CD4-positive, alpha-beta T cell treated with Interleukin-12 subunit alpha and Interleukin-12 subunit beta, for 1 hour (primary cell): ENCODE results near the gene TMEM47.

Source experiments
- DNase-seq: peaks from one replicate; pipeline ENCODE4 v3.0.0-alpha.2; 2020

TMEM47 gene

DNA sequence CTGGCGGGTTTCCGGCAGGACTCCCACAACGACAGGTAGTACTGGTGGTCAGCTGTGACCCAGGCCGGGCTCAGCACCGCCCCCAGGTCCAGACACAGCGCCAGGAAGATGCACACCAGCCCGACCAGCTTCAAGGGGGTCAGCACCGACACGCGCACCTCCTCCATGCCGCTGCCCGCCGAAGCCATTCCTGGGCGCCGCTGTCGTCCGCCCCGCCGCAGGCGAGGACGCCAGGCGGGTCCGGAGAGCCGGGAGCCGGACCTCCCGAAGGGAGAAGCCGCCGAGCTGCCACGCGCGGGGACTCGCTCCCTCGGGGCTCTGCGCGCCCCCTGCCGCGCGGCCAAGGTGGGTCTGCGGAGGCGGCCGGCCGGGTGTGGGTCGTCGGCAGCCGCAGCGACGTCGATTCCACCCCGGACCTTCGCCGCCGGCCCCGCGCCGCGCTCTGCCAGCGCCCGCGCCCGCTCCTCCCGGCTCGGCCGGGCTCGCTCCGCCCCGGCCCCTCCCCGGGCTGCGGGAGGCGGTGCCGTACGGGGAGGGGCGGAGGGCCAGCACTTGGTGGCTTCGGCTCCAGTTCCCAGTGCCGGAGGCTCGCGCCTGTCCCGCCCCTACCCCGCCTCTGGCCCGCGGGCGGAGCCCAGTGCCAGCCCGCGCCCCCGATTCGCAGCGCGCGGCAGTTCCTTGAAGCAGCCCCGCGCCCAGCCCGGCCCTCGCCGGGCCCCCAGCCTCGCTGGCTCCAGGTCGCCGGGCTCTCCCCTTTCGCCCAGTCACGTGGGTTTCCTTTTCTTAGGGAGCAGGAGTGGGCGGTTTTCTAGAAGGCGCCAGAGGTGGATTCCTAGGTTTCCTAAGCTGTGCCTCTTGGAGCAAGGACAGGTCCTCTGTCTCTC, at the start of gene TMEM47:
TMEM47 (minus strand) TSS at position 444 of the 884 bp plus-strand sequence; CDS start at position 188, 256 bp downstream.
- DNase-seq, result no peak

DNA sequence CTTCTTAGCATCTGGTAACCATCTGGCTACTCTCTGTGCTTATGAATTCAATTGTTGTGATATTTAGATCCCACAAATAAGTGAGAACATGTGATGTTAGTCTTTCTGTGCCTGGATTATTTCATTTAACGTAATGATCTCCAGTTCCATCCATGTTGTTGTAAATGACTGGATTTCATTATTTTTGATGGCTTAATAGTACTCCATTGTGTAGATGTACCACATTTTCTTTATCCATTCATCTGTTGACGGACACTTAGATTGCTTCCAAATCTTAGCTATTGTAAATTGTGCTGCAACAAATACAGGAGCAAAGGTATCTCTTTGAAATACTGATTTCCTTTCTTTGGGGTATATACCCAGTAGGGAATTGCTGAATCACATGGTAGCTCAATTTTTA, 30.0 kb upstream of the TMEM47 start:
- no peak for DNase-seq

DNA sequence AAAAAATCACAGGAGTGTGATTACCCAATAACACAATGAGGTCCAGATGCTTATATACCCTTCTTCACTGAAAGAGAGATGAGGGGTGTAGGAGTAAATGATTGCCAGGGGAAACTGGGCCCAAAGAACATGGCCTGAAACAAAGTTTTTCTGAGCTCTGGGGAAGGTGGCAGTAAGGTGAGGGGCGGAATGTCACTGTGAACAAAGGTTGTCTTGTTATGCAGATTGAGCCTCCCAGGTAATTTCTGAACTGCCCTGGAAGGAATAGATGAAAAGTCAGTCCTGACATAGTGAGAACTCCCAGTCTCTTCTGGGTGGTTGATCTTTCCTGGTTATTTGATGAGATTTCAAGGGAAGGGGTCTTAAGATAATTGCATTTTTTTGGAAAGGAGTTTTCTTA, 2.5 kb upstream of the TMEM47 start:
- no peak for DNase-seq

DNA sequence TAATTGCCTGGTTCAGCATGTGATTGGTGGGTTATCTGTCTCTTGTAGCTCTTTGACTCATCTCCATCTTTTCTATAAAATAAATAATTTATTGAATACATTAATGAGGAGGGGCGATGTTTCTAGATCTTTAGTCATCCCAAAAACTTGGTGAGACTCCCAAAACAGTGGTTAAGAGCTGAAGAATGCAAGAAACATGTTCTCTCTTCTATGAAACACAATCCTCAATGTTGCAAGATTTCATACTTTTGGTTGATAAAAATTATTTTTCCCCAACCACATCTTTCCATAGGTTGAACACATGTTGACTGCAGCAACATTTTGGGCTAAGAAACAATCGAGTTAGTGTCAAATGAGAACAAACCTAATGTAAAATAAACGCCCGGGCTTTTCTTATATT, 1.2 kb upstream of the TMEM47 start:
- DNase-seq, result no peak

DNA sequence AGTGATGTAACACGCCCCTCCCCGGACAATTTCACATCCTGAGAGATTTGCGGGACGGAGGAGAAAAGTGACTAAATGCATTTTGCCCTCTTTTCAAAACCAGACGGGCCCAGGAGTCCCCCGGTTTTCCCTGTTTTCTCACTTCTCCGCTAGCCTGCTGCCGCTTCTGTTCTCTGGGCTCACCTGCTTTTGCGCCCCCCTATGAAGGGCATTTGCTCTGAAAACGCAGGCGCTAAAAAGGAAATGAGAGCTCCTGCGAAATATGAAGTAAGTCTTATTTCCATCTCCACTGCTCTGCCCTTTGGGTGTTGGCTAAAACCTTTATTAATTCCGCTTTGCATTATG, 613 bp upstream of the TMEM47 start:
- DNase-seq, result no peak

DNA sequence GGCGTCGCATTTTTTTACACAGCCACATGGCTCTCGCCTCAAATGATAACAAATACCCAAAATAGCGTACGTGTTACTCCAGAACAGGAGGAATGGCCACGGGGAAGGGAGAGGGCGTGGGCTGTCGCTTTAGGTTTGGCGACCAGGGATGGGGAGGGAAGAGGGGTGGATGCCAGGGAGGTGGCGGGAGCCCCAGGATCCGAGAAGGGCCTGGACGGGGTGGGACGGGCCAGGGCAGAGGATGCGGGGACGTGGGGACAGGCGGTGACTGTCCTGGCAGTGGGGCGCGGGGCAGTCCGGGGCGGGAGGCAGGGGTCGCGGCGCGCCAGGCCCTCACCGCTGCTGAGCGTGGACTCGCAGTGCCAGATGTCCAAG, 631 bp downstream of the TMEM47 start:
- no peak for DNase-seq

DNA sequence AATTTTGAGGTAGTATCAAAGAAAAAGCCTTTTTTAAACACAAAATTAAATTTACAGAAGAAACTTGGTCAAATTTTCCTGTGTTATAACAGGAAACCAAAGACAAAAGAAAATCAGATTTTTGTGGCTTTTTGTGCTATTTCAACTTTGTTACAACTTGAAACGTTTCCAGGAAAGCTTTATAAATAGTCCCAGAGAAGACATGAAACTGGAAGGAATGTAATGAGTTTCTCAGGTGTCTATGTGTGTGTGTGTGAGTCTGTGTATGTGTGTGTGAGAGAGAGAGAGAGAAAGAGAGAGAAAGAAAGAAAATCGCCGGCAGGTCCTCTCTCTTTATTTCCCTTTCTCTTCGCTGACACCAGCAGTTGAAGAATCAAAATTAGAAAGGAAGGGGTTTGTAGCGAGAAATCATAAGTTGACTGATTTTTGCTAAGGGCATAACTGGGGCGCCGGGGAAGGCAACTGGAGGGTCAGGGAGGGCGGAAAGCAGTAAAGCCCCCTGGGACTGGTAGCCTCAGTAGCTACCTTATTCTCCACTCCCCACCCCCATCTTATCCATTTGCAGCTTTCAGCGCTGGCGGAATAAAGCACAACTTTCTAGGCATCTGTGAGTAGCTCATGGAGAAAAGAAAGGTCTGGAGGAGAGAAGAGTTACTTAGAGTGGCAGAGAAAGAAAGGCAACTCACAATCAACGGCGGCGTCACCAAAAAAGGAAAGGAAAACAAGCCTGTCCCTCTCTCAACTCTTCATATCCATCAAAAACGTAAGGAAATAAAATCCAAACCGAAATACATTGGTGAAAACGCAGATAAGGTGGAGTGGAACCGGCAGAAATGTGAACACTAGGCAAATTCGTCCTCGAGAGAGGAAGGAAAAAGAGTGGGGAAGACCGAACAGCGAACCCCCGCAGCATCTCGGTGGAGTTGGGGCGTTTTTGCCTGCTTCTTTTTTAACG, 1.3 kb downstream of the TMEM47 start:
- DNase-seq, result no peak

DNA sequence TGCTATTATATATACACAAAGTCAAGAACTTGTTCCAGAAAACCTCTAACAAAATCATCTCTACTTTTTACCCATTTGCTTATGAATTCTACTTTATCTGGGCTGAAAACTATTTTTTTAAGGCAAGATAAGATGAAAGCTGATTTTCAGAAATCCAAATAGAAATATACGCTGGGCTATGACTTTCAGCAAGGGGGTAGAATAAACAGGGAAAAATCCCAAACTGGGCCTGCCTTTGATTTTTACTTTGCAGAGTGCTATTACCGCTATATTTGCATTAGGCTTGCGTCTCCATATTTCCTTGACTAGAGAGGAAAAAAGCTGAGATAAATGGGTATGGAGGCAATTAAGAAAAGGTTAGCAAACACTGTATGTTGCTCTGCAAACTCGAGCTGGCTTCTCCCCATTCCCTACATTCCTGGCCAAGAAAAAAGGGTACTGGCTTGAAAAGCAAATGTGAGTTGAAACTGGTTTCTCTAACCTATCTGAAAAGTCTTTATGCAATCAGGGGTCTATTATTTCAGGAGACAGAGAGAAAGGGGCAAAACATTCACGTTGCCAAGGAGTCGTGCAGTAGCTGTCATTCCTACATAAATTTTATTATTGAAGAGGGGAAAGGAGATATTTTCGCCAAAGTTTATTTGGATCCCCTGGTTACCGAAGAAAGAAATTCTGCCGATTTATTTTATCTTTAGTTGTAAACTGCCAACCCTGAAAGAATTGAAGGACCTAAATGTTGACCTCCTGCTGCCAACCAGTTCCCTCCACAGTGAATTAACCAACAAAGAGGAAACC, 2.2 kb downstream of the TMEM47 start:
- no peak for DNase-seq

DNA sequence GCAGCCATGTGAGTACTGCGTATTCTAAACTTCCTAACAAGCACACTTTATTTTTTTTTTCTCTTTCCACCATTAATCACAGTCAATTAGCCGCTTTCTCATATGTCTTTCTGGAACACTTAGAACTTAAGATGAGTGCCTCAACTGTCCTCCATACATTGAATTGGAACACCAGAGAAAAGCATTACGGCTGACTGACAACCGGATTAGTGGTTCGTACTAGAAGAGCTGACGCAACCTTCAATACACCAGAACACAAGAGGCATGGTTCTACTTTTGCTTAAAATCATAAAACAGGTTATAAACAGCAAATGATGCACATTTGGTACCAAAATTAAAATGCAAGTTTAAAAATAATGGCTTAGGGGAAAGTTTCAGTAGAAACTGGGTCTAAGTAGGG, 3.3 kb downstream of the TMEM47 start:
- no peak for DNase-seq

DNA sequence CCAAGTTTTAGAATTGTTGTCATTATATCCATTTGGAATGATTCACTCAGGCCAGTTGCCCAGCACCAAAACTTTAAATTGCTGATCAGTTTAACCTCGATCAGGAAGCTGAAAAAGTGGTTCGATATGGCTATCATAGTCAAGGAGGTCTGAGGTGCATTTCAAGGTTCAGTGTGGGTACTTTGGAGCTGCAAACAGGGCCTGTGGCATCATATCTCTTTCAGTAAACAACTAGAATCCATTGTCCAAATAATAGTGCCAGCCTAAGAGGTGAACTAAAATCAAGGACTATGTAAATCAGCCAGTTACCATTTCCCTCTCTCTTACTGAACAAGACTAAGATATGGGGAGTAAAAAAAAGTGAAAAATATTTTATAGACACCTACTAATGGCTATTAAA, 14.2 kb downstream of the TMEM47 start:
- DNase-seq, result no peak

DNA sequence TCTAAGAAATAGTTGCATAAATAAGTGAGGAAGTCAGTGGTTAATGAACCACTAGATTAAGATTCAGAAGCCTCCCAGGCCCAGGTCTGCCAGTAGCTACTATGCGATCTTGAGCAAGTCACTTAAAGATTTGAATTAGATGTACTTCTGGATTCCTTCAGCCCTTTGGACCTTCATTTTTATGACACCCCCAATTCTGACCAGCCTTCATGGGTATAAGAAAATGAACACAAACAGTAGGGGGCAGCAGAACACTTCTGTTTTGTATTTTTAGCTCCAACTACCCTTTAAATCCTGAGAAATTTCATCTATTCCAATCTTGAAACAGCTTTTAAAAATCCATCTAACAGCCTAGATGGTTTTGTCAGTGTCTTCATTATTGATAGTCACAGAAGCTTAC, 19.0 kb downstream of the TMEM47 start:
- DNase-seq, result no peak

DNA sequence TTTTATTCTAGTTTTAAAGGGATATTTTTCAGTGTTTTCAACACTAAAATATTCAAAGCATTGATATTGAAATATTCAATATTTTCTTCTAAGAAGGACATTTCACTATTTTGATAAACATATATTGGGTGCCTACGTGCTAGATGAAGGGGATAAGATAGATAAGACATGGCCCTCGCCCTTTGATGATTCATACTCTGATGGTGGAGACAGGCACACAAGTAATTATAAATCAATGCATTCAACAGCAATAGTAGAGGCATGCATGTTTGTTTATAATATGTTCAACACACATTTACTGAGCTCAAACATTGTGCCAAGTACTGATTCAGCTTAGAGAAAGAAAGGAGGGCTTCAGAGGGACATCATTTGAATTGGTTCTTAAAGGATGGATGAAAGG, 22.7 kb downstream of the TMEM47 start:
- no peak for DNase-seq

DNA sequence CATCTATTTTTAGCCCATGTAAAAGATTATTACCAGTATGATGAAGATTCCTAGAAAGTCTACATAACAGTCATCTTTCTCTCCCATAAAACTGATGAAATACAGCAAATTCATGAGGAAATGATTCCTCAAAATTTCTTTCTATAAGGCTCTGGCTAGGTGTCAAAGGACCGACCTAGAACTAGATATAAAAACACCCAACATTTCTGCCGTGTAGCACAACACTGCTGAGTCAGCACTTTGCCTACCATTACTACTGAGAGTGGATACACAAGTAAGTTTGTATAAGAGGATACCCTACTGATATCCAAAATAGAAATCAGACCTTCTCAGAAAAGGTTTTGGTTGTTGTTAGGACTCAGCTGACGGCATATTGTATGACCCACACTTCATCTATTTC, 24.7 kb downstream of the TMEM47 start:
- DNase-seq, result no peak

DNA sequence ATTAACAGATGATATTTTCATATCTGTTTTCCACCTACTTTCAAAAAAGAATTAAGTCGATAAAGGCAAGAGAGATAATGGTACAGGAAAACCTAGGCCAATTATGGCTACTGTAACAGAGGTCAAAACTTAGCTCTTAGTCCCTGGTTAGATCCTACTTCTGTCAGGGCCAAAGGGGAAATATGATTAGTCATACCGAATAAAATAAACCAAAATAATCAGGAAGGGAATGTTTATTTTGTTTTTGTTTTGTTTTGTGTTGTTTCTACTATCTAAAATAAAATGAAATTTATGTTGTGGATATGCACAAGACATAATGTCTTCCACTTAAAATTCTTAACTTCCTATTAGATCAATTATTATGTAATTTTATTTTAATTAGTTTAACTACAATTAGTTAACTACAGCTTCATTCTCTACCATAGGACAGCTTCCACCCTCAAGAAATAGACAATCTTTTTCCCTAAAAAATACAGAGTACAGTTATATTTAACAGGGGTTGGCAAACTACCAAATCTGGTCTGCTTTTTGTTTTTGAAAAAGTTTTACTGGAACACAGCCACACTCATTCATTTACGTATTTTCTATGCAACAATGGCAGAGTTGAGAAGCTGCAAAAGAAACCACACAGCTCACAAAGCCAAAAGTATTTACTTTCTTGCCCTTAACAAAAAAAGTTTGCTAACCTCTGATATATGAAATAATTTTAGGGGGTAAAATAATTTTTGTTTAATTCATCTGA, 25.4 kb downstream of the TMEM47 start:
- DNase-seq, result no peak

DNA sequence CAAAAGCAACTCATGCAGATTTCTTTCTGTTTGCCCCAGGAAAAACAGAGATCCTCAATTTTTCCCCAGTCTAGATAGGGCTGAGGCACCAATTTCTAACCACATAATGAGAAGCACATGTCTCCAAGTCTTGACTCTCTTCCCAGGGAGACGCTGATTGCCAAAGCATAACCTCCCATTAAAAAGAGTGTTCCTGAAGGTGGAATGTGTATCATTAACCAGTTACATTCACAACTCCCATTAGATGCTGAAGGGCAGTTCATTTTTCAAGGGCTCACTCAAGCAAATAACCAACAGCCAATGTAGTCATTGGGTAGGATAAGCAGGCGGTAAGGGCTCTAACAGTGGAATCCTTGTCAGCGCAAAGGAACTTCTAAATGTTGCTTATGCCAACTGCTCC, 27.5 kb downstream of the TMEM47 start:
- DNase-seq, result no peak

DNA sequence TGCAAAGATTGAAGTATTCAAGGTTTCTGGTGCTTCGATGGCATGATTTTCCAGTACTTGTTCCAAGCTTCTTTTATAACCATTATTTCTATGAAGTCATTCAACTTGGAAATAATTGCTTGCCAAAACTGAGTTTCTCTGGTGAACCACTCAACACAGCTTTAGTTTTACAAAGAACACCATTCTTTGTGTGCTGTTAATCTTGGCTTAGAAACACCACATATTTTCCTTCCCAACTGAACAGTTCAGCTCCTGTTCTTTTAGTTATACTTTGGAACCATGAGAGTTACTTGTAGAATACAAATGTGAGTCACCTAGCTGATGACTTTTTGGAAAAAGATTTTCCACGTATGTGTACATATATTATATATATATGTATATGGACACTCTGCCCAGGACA, 32.7 kb downstream of the TMEM47 start:
- no peak for DNase-seq

DNA sequence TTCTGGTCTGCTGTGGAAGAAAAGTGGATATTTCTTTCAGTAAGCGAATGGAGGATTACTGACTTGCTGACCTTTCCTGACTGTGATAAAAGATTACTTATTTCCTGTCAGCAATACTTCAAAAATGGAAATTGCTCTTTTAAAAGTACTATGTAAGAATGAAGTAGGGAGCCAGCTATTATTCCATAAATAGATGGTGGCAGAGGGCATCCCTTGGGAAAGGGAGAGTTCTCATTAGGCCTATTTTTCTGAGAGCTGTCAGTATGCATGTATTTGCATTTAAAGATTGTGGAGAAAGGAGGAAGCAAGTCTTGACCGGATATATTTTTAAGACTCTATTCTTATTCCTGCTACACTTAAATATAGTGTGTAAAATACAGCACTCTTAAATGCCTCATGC, 37.2 kb downstream of the TMEM47 start:
- DNase-seq, result no peak

DNA sequence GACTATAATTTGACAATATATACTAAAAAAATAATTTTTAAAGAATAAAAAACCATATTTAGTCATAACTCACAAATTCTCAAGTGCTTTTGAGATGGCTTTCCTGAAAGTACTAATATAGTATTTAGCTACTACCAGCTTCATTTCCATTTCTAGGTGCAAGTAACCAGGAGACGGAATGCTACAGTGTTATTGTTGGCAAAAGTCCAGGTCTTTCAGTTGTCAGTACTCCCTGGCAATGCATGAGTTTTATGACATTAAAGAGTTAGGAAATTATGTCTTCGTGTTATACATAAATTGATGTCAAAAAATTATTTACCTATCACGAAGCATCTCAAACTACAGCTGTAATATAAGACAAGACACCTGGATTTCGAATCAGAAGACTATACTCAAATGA, 45.0 kb downstream of the TMEM47 start:
- no peak for DNase-seq

DNA sequence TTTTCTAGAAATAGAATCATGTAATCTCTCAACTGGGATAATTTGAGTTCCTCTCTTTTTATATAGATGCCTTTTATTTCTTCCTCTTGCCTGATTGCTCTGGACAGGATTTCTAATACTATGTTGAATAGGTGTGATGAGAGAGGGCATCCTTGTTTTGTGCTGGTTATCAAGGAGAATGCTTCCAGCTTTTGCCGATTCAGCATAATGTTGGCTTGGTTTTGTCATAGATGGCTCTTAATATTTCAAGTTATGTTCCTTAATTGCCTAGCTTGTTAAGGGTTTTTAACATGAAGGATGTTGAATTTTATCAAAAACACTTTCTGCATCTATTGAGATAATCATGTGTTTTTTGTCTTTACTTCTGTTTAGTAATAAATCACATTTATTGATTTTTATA, 58.7 kb downstream of the TMEM47 start:
- DNase-seq, result no peak

DNA sequence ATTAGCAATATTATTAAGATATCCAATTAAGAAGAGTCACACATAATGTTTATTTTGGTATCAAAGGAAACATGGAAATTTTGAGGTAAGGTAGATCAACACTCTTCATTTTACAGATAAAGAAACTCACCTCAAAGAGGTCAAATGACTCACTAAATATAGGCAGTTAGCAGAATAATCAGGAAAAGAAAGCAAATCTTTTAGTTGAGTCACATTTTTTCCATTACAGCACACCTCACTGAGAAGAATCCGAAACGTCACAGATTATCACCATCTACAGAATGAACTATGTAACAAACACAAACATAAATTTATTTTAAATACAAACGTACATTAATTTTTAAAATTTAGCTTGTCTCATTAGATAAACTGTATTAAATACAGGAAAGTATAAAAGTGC, 70.1 kb downstream of the TMEM47 start:
- DNase-seq, result no peak

DNA sequence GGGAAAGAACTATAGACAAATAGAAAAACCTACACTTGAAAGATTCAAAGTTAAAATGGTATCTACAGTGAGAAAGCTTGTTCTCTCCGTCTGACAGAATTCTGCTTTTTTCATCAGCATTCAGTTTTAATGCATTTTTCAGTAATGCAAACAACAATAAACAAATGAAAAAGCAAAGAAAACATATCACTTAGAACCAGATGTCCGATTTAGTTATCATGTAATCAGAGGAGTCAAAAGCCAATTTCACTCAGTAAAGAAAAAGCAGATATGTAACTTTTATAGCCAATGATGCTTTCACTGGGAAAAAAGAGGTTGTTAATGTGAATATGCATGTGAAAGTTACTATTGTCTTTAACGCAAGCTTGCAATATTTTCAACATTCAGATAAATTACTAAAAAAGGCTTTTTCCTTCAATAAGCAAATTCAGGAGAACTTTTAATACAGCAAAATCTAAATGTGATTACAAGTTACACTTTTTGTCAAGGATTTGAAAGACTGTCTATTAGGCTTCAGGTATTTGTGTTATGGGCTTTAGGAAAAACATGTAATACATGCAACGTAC, 70.7 kb downstream of the TMEM47 start:
- DNase-seq, result no peak

DNA sequence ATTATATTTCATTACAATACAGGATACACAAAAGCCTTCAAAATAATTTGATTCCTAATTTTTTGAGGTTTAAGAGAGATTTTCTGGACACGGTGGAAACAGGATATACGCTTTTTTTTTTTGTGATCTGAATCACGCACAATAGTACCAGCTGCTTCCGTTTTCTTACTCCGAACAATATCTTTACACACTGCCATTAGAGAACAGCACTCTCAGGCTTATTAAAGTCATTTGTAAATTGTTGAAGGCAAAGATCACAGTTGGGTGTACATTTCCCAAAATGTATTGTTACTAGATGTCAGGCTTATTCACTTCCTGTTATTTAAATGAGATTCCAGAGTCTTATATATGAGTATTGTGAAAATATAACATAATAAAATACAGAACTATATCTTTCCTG, 71.5 kb downstream of the TMEM47 start:
- no peak for DNase-seq
